GM12878 (cell line): Measurements from ENCODE around the gene NRXN3. TPM values are rescaled to one million over a fixed set of nuclear protein-coding genes. Genes with fewer than 3 reads are reported as not detected.

Experiments
- ATAC-seq: fragments of 200-7000 bp; cut with Tn5 transposase; 3 replicates; pipeline ENCODE4 v1.9.1; 2020; ENCODE audit warnings: mild to moderate bottlenecking, moderate library complexity
- BruUV-seq: library from RNA; stranded (reverse); fragments of 400-500 nt; replicated peaks from 2 replicates; lab custom pipeline; 2021; lab: Mats Ljungman, UMichigan
- CTCF ChIA-PET: fragments of 300-600 bp; sonication (Branson Sonifier 250); formaldehyde crosslinking; extraction: SDS; loops from one replicate; lab custom pipeline; 2021; ENCODE audit warnings: inconsistent platforms; lab: Yijun Ruan, JAX
- POLR2A ChIA-PET: fragments of 350-600 bp; formaldehyde crosslinking; extraction: SDS; loops from one replicate; lab custom pipeline; 2021; ENCODE audit warnings: inconsistent platforms; lab: Charles Lee
- RAD21 ChIA-PET: fragments of 300-600 bp; sonication (Branson Sonifier 250); formaldehyde crosslinking; loops from one replicate; lab custom pipeline; 2023; ENCODE audit warnings: antibody characterized with exemption; ENCODE audit not compliant: unreplicated experiment; lab: Charles Lee
- SMC1A ChIA-PET: fragments of 300-600 bp; sonication (Branson Sonifier 250); formaldehyde crosslinking; loops from one replicate; lab custom pipeline; 2023; ENCODE audit not compliant: unreplicated experiment, uncharacterized antibody; lab: Charles Lee
- DNase-seq: peaks from one replicate; pipeline ENCODE4 v3.0.0-alpha.2; 2011; ENCODE audit warnings: low read depth, low spot score
- FAIRE-seq: peaks from 3 replicates; lab custom pipeline; 2011; peaks lifted over from hg19 to GRCh38; lab: Jason Lieb, UNC
- H2AFZ ChIP-seq: 2 replicates; pipeline ENCODE4 v1.6.0; 2011; ENCODE audit warnings: low read depth, low read length, control low read depth; ENCODE audit not compliant: control insufficient read depth
- H3K27ac ChIP-seq: 2 replicates; pipeline ENCODE4 v1.5.1; 2011; ENCODE audit warnings: control low read depth; ENCODE audit not compliant: control insufficient read depth, insufficient read depth
- H3K27me3 ChIP-seq, 2 experiments: replicated peaks in 1 of 2; 2 replicates each; pipeline versions ENCODE4 v1.6.0 to v1.6.1; 2011; ENCODE audit warnings: low read length in 1 of 2; ENCODE audit not compliant: control insufficient read depth in 2 of 2, insufficient read depth in 2 of 2
- H3K36me3 ChIP-seq, 2 experiments: 2 replicates each; pipeline ENCODE4 v1.5.1; 2011; ENCODE audit warnings: low read length in 1 of 2; ENCODE audit not compliant: control insufficient read depth in 2 of 2, insufficient read depth in 2 of 2
- H3K4me1 ChIP-seq: 2 replicates; pipeline ENCODE4 v1.6.1; 2011; ENCODE audit warnings: mild to moderate bottlenecking, low read length, moderate library complexity, mixed read lengths; ENCODE audit not compliant: control insufficient read depth, insufficient read depth
- H3K4me2 ChIP-seq: 2 replicates; pipeline ENCODE4 v1.6.0; 2011; ENCODE audit warnings: control low read depth; ENCODE audit not compliant: control insufficient read depth, insufficient read depth
- H3K4me3 ChIP-seq: fragments of 200-600 bp; sonication (generic); 2 replicates; pipeline ENCODE4 v1.5.1; 2016
- H3K79me2 ChIP-seq: 2 replicates; pipeline ENCODE4 v1.6.0; 2011; ENCODE audit warnings: low read length; ENCODE audit not compliant: control insufficient read depth, insufficient read depth
- H3K9ac ChIP-seq: 2 replicates; pipeline ENCODE4 v1.8.0; 2011; ENCODE audit warnings: low read length, control low read depth, mixed read lengths; ENCODE audit not compliant: control insufficient read depth, insufficient read depth
- H3K9me3 ChIP-seq: replicated peaks from 3 replicates; pipeline ENCODE4 v1.5.1; 2011; ENCODE audit warnings: mild to moderate bottlenecking, low read length; ENCODE audit not compliant: control insufficient read depth, insufficient read depth
- H4K20me1 ChIP-seq: 2 replicates; pipeline ENCODE4 v1.6.0; 2011; ENCODE audit not compliant: control insufficient read depth, insufficient read depth
- FOS ChIP-seq: IDR thresholded peaks from 3 replicates; pipeline ENCODE4 v1.6.1; 2011; ENCODE audit warnings: borderline replicate concordance; ENCODE audit not compliant: insufficient read length; ENCODE audit errors: extremely low read depth
- HDAC2 ChIP-seq: fragments of 200-600 bp; sonication (generic); IDR thresholded peaks from 2 replicates; pipeline ENCODE4 v1.6.1; 2017
- JUND ChIP-seq: IDR thresholded peaks from 2 replicates; pipeline ENCODE4 v1.6.1; 2012; ENCODE audit warnings: low read depth, mild to moderate bottlenecking, low read length, improper control_type of control experiment, moderate library complexity
- KLF5 ChIP-seq: fragments of 450-650 bp; IDR thresholded peaks from 2 replicates; pipeline ENCODE4 v1.6.1; 2014; ENCODE audit warnings: mild to moderate bottlenecking; ENCODE audit not compliant: partially characterized antibody
- MEF2B ChIP-seq: fragments of 450-650 bp; IDR thresholded peaks from 2 replicates; pipeline ENCODE4 v1.6.1; 2018; ENCODE audit warnings: mild to moderate bottlenecking, moderate library complexity; ENCODE audit not compliant: partially characterized antibody, poor library complexity, severe bottlenecking
- POLR2AphosphoS2 ChIP-seq: IDR thresholded peaks from 2 replicates; pipeline ENCODE4 v1.6.1; 2011; ENCODE audit warnings: low read depth, mild to moderate bottlenecking, low read length, improper control_type of control experiment, moderate library complexity
- RCOR1 ChIP-seq: conservative IDR thresholded peaks from 2 replicates; pipeline ENCODE4 v1.6.1; 2012; ENCODE audit warnings: low read depth, low read length, improper control_type of control experiment
- SMAD1 ChIP-seq: fragments of 450-650 bp; IDR thresholded peaks from 2 replicates; pipeline ENCODE4 v1.6.1; 2018; ENCODE audit warnings: mild to moderate bottlenecking, low read depth; ENCODE audit not compliant: partially characterized antibody
- STAT1 ChIP-seq: fragments of 450-650 bp; conservative IDR thresholded peaks from 2 replicates; pipeline ENCODE4 v1.6.1; 2014; ENCODE audit warnings: antibody characterized with exemption, mild to moderate bottlenecking
- YY1 ChIP-seq: IDR thresholded peaks from 2 replicates; pipeline ENCODE4 v1.6.1; 2011; ENCODE audit warnings: low read depth, mild to moderate bottlenecking, low read length
- ZNF24 ChIP-seq: fragments of 450-650 bp; IDR thresholded peaks from 2 replicates; pipeline ENCODE4 v1.6.1; 2017; ENCODE audit warnings: antibody characterized with exemption, mild to moderate bottlenecking
- ZNF274 ChIP-seq: IDR thresholded peaks from one replicate; pipeline ENCODE4 v1.8.0; 2011; ENCODE audit not compliant: insufficient read length, insufficient read depth
- WGBS: methylation state at CpG from one replicate; pipeline ENCODE4 v1.1.6; 2016; ENCODE audit warnings: low lambda C conversion rate; ENCODE audit not compliant: insufficient replicate concordance, insufficient coverage; ENCODE audit errors: missing lambda C conversion rate; 5-methylcytosine and 5-hydroxymethylcytosine counted together
- in situ Hi-C: fragments of 300-500 bp; cut with MboI; formaldehyde crosslinking; loops from 9 replicates; pipeline ENCODE4 v1.14.3; 2018; ENCODE audit warnings: mixed read lengths
- intact Hi-C: fragments of 100-400 bp; cut with micrococcal nuclease; formaldehyde crosslinking; loops from one replicate; pipeline ENCODE4 v1.14.2; 2022; ENCODE audit not compliant: unreplicated experiment
- polyA plus RNA-seq, 11 experiments: library from polyadenylated mRNA; depleted of rRNA in 4 of 11; unstranded in 6 of 11; stranded (reverse) in 5 of 11; fragments of >200 nt; fragmentation: Nextera tagmentation in 4 of 11; fragmentation: Illumina TruSeq in 1 of 11; extraction: Ambion mirVana in 4 of 11; extraction: Trizol in 1 of 11; gene quantifications; 1 replicate in 1 of 11; 2 replicates in 10 of 11; pipeline versions ENCODE4 v1.2.1 to v1.2.3, GENCODE V29; 2011 to 2016; ENCODE audit warnings: inconsistent platforms in 2 of 11, missing spikeins in 2 of 11, low read depth in 1 of 11
- total RNA-seq, 4 experiments: library from RNA; depleted of rRNA in 3 of 4; stranded (reverse); fragments of >200 nt in 3 of 4; fragmentation: Illumina TruSeq in 1 of 4; extraction: Trizol in 1 of 4; gene quantifications; 2 replicates each; pipeline versions ENCODE4 v1.2.1 to v1.2.3, GENCODE V29; 2013 to 2021
- TF ChIP-seq, protein P1 (sequence below): fragments of 450-650 bp; IDR thresholded peaks from 2 replicates; pipeline ENCODE4 v1.6.1; 2017; ENCODE audit warnings: mild to moderate bottlenecking, moderate library complexity
- TF ChIP-seq, protein P2 (sequence below): IDR thresholded peaks from 2 replicates; pipeline ENCODE4 v1.6.1; 2011; ENCODE audit warnings: borderline replicate concordance, low read depth, mild to moderate bottlenecking, moderate library complexity, mixed read lengths, low read length; ENCODE audit not compliant: insufficient read depth; ENCODE audit errors: extremely low read length

The NRXN3 gene
- total and polyA plus RNA-seq, 10 of the 15 experiments (the other 5 are each of a cell fraction or from before 2014, with no cell fraction given): 0.52 to 3.3 (median 1.4) TPM

DNA sequence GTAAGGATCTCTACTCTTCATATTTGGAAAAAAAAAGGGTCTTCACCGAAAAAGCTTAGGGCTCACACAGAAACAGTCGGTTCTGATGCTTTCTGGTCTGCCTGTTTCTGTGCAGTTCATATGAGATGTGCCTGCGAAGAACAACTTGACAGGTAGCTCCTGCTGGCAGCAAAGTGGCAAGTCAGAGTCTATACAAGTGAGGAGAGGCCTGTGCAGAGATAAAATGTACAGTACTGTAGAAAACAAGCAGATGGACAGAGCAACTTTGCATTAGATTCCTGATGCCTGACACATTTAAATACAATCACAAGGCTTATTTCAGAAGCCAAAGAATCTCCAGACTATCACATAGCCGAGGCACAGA, 1105.1 kb downstream of the NRXN3 start:
- no peak overlapping the region for H3K27ac ChIP-seq
- ATAC-seq (no peak), DNase-seq (no peak), FAIRE-seq (no peak)
- H3K9me3 ChIP-seq: no peaks in the 10 kb centered on the region; the same call in 2 of the 3 replicates
- TF ChIP-seq MEF2B (no peak), ZNF274 (no peak), FOS (no peak), KLF5 (no peak), STAT1 (no peak), POLR2AphosphoS2 (no peak), SMAD1 (no peak), RCOR1 (no peak), YY1 (no peak), ZNF24 (no peak), JUND (no peak), HDAC2 (no peak)
- TF ChIP-seq, protein P1, sequence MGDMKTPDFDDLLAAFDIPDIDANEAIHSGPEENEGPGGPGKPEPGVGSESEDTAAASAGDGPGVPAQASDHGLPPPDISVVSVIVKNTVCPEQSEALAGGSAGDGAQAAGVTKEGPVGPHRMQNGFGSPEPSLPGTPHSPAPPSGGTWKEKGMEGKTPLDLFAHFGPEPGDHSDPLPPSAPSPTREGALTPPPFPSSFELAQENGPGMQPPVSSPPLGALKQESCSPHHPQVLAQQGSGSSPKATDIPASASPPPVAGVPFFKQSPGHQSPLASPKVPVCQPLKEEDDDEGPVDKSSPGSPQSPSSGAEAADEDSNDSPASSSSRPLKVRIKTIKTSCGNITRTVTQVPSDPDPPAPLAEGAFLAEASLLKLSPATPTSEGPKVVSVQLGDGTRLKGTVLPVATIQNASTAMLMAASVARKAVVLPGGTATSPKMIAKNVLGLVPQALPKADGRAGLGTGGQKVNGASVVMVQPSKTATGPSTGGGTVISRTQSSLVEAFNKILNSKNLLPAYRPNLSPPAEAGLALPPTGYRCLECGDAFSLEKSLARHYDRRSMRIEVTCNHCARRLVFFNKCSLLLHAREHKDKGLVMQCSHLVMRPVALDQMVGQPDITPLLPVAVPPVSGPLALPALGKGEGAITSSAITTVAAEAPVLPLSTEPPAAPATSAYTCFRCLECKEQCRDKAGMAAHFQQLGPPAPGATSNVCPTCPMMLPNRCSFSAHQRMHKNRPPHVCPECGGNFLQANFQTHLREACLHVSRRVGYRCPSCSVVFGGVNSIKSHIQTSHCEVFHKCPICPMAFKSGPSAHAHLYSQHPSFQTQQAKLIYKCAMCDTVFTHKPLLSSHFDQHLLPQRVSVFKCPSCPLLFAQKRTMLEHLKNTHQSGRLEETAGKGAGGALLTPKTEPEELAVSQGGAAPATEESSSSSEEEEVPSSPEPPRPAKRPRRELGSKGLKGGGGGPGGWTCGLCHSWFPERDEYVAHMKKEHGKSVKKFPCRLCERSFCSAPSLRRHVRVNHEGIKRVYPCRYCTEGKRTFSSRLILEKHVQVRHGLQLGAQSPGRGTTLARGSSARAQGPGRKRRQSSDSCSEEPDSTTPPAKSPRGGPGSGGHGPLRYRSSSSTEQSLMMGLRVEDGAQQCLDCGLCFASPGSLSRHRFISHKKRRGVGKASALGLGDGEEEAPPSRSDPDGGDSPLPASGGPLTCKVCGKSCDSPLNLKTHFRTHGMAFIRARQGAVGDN: no peak
- TF ChIP-seq, protein P2, sequence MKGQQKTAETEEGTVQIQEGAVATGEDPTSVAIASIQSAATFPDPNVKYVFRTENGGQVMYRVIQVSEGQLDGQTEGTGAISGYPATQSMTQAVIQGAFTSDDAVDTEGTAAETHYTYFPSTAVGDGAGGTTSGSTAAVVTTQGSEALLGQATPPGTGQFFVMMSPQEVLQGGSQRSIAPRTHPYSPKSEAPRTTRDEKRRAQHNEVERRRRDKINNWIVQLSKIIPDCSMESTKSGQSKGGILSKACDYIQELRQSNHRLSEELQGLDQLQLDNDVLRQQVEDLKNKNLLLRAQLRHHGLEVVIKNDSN: no peak
- H3K4me2 ChIP-seq: no peak overlapping the region
- H3K27me3 ChIP-seq: no peaks in the 10 kb centered on the region
- CTCF ChIA-PET: interaction anchor here (0.7 kb wide), 1 partner anchor 65 kb away, joined by 3 read pairs; no protein-coding TSS in a partner anchor
- H3K4me1 ChIP-seq: no peaks in the 10 kb centered on the region
- intact Hi-C loops (no loop called here), in situ Hi-C loops (no loop called here)
- no peaks in the 10 kb centered on the region for H3K79me2 ChIP-seq
- no peak overlapping the region for H3K4me3 ChIP-seq
- H2AFZ ChIP-seq: no peak overlapping the region
- RAD21 ChIA-PET: no interaction called here
- H3K9ac ChIP-seq: no peak overlapping the region
- SMC1A ChIA-PET: no interaction called here
- H4K20me1 ChIP-seq: no peaks in the 10 kb centered on the region
- BruUV-seq: no TSS peak
- H3K36me3 ChIP-seq: no peaks in the 10 kb centered on the region
- POLR2A ChIA-PET: no interaction called here
- WGBS: 7% methylated on average over 4 of the region's 4 CpGs
